ENCODE results near the gene ZCCHC7.

The ZCCHC7 gene

DNA sequence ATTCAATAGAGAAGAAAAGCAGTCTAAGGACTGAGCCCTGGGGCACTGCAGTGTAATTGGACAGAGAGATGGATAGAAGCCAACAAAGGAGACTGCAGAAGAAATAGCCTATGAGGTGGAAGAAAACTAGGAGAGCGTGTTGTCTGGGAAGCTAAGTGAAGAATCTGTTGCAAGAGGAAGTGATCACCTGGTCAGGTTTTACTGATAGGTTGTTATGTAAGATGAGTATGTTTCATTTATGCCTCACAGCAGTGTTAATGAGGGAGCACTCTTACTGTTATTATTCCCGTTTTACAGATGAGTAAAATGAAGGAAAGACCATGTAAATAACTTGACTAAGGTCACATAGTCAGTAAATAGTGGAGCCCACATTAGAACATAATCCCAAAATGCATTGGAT lies 222.1 kb downstream of the ZCCHC7 start:
- DNase-seq, result no peak

- DNase-seq, result no peak
These were observed 222.5 kb downstream of the ZCCHC7 start for GRCh38 chr9:37342895-37343294.

DNA sequence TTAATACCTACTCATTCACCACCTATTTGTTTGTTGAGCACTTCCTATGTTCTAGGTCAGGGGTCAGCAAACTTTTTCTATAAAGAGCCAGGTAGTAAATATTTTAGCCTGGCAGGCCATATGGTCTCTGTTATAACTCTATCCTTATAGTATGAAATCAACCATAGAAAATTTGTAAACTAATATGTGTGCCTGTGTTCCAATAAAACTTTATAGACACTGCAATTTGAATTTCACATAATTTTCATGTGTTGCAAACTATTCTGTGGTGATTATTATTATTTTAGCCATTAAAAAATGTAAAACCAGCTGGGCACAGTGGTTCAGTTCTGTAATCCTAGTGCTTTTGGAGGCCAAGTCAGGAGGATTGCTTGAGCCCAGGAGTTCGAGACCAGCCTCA lies 223.3 kb downstream of the ZCCHC7 start:
- DNase-seq, result no peak

GRCh38 chr9:37345038-37345437 lies 224.7 kb downstream of the ZCCHC7 start:
- DNase-seq, result no peak

GRCh38 chr9:37348917-37349316 lies 228.5 kb downstream of the ZCCHC7 start:
- peak; percentile 3 for DNase-seq

- DNase-seq, result no peak
These were observed 230.3 kb downstream of the ZCCHC7 start for GRCh38 chr9:37350486-37351190.

- DNase-seq, result no peak
These were observed 233.4 kb downstream of the ZCCHC7 start for GRCh38 chr9:37353791-37354190.

DNA sequence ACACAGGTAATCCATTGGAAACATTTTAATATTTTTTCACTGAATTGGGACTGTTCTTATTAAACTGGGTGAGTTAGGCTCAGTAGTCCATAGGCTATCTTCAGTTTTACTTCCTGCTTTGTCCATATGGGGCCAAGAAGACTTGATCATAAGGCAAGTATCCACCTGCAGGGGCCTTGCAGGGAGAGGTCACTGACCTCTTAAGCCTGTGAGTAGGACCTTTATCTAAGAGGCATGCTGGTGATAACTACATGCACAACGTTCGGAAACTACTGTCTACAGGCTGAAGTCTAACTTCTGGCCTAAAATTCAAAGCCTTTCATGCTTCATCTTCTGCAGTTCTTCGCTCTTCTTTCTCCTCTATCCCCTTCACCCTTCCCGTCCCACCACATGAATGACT lies 242.1 kb downstream of the ZCCHC7 start:
- DNase-seq, result no peak

DNA sequence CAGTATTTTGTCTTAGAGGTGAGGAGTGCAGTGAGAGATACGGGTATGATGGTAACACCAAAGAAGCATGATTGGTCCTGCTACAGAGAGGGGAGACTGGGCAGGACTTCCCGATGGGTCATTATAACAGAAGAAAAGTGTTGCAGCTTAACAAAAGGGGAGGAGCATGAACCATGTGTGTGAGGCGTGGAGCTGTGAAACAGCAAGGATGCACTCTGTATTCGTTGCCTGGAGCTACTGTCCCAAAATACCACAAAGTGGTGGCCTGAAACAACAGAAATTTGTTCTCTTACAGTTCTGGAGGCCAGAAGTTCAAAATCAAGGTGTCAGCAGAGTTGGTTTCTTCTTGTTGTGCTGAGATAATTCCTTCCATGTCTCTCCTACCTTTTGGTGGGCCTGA lies 242.8 kb downstream of the ZCCHC7 start:
- no peak for DNase-seq

DNA sequence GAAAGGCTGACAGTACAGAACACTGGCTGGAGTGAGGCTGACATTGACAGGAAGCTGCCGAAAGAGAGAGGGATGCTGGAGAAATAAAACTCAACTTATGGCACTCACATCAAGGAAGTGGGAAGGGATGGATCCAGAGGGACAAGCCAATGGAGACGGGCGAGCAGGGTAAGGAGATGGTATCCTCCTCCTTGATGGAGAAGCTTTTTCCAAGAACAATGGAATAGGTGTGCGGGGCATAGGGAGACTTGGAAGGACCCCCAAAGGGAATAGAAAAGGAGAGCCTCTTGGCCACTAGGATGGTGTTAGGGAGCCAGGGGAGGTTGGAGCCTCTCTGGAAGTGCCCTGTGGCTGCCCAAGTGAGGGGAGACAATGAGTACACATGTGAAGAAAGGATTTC lies 243.8 kb downstream of the ZCCHC7 start:
- DNase-seq, result no peak

DNA sequence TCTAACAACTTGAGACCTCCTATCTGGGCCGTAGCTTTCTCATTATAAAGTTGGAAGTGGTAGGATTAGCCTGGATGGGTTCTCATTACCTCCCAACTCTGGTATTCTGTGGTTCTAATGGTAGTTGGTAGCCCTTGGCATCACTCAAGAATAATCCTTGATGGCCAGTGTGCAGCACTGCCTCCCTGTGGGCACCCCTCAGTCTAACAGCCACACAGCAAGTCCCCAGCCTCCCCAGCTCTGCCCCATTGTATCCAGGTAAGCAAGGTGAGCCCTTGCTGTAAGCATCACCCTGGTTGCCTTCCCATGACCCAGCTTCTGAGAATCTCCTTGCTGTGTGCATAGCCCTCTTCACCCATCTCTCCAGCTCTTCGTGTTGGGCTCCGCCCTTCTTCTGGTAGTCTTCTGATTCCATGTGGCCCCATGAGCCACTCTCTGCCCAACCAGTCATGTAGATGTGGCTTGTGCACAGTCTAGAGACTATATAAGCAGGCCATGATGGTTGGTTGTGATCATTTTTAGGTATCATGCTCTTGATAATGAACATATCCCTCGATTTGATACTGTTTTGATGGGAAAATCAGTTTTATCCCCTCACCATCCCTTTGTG lies 244.5 kb downstream of the ZCCHC7 start:
- no peak for DNase-seq

- no peak for DNase-seq
These were observed 249.3 kb downstream of the ZCCHC7 start for GRCh38 chr9:37369671-37370070.

GRCh38 chr9:37370282-37370681 lies 249.9 kb downstream of the ZCCHC7 start:
- no peak for DNase-seq

DNA sequence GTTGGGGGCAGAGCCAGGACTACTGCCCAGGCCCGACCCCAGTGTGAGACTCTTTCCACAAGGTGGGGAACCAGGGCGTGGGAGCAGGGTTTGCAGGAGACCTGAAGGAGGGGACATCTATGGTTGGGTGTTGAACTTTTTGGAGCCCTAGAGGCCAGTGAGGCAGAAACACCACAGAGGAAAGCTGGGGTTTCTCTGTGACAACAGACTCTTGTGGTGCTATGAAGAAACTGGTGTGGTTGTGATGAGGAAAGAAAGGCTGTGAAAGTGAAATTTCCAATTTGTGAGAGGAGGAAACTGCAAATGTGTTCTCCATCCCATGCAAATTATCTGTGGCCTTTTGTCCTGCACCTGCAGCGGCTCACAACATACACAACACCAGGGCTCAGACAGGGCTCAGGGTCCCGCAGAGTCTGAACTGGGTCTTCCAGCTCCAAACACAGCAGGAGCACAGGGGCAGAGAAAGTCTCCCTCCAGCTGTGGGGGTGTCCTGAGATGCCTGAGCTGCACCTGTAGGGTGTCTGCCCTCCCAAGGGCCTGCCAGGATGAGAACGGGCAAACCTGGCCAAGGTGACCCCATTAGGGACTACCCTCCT lies 250.7 kb downstream of the ZCCHC7 start:
- DNase-seq, result no peak

- DNase-seq, result no peak
These were observed 251.4 kb downstream of the ZCCHC7 start for GRCh38 chr9:37371565-37372464.

DNA sequence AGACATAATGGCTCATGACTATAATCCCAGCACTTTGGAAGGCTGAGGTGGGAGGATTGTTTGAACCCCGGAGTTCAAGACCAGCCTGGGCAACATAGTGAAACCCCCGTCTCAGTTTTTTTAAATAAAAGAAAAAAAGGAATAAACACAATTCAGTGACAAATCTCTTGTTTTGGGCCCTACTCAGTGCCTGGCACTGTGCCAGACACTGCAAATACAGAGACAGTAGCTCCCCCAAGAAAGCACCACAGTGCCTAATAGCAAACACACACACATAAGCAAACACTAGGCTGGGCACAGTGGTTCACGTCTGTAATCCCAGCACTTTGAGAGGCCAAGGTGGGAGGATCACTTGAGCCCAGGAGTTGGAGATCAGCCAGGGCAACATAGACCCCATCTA lies 252.5 kb downstream of the ZCCHC7 start:
- no peak for DNase-seq

- no peak for DNase-seq
These were observed 253.2 kb downstream of the ZCCHC7 start for GRCh38 chr9:37373621-37374020.

DNA sequence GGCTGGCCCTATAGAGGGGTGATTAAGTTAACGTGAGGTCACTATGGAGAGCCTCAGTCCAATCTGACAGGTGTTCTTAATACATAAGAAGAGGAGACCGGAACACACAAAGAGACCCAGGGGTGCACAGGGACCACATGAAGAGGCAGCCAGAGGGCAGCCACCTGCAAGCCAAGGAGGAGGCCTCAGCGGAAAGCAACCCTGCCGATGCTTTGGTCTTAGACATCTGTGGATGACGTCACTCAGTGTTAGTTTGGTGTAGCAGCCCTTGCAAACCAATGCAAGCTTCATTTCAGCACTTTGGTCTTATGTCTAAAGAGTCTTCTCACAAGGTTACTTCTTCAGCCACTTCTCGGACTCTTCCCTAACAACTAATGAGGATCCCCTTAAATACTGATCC lies 254.5 kb downstream of the ZCCHC7 start:
- DNase-seq, result no peak

DNA sequence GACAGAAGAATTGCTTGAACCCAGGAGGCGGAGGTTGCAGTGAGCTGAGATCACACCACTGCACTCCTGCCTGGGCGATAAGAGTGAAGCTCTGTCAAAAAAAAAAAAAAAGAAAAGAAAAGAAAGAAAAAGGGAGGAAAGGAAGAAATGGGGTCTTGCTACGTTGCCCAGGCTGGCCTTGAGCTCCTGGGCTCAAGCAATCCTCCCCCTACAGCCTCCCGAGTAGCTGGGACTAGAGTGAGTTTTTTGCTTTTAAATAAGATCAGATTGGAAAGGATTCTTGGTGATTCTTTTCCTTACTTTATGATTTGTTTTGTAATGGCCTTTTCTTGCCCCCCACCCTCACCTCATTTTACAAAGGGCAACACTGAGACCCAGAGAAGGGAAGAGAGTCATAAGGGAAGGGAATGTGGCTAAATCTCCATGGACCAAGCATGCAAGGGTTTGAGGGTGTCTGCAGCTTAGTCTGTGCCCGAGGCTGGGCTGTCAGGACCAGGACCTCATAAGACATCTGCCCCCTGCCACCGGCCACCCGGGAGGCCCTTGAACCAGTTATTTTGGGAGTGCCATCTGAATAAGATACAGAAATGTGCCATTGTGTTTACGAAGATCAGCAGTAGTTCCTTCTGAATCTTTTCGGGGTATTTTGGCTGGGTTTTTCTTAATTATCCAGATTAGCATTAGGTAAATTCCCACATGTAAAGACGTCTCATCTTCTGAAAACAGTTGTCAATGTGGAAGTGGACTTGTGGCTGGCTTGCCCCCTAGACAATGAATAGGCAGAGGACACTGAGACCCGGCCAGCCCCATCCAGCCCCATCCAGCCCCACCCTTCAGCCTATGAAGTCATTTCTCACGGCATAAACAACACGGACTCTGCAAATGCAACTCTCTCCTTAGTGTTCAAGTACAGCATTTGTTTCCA lies 257.6 kb downstream of the ZCCHC7 start:
- no peak for DNase-seq

- DNase-seq, result no peak
These were observed 258.2 kb downstream of the ZCCHC7 start for GRCh38 chr9:37378613-37379004.

- no peak for DNase-seq
These were observed 259.5 kb downstream of the ZCCHC7 start for GRCh38 chr9:37379835-37380234.

DNA sequence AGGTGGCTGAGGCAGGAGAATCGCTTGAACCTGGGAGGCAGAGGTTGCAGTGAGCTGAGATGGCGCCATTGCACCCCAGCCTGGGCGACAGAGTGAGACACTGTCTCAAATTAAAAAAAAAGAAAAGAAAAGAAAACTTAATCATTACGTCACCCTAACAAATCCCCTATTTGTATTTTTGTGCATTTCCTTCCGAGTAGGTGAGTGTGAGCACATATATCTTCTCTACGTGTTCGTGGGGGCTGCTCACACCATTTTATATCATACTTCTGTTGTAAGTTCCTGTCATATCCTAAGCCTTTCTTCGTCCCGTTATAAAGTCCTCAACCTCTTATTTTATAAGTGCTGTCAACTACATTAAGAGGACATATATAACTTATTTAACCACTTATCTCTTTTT lies 260.2 kb downstream of the ZCCHC7 start:
- no peak for DNase-seq
